Left hindlimb (tissue), 1 donor: ENCODE results near the gene CRABP2.
A peak's percentile ranks its signal among the peaks of the same experiment; 100 is the strongest.

Experiments
- DNase-seq: peaks from one replicate; pipeline ENCODE4 v3.0.0-alpha.2; 2018

Gene CRABP2

GRCh38 chr1:156707417-156708217 lies 2.2 kb upstream of the CRABP2 start:
- DNase-seq = peak; percentile 82

- peak; percentile 93 for DNase-seq
Observed at GRCh38 chr1:156706657-156707416, 1.5 kb upstream of the CRABP2 start.

GRCh38 chr1:156705918-156706656 lies 704 bp upstream of the CRABP2 start:
- peak; percentile 89 for DNase-seq

GRCh38 chr1:156704930-156705320 lies 458 bp downstream of the CRABP2 start:
- DNase-seq = no peak

- DNase-seq = no peak
Observed at GRCh38 chr1:156704166-156704711, 1.1 kb downstream of the CRABP2 start.

GRCh38 chr1:156703741-156704140 lies 1.6 kb downstream of the CRABP2 start:
- no peak for DNase-seq

GRCh38 chr1:156703336-156703735 lies 2.0 kb downstream of the CRABP2 start:
- DNase-seq = no peak

- DNase-seq = no peak
Observed at GRCh38 chr1:156700736-156701531, 4.4 kb downstream of the CRABP2 start.

GRCh38 chr1:156698995-156699394 lies 6.4 kb downstream of the CRABP2 start:
- no peak for DNase-seq

- DNase-seq = no peak
Observed at GRCh38 chr1:156697481-156697880, 7.9 kb downstream of the CRABP2 start.

- no peak for DNase-seq
Observed at GRCh38 chr1:156696755-156697154, 8.6 kb downstream of the CRABP2 start.

GRCh38 chr1:156694690-156694962 lies 10.8 kb downstream of the CRABP2 start:
- DNase-seq = no peak

- no peak for DNase-seq
Observed at GRCh38 chr1:156693848-156694689, 11.3 kb downstream of the CRABP2 start.

- DNase-seq = no peak
Observed at GRCh38 chr1:156692925-156693847, 12.2 kb downstream of the CRABP2 start.

GRCh38 chr1:156692441-156692924 lies 12.9 kb downstream of the CRABP2 start:
- no peak for DNase-seq

- DNase-seq = no peak
Observed at GRCh38 chr1:156691665-156692440, 13.5 kb downstream of the CRABP2 start.

- no peak for DNase-seq
Observed at GRCh38 chr1:156691191-156691590, 14.2 kb downstream of the CRABP2 start.

GRCh38 chr1:156690675-156691036 lies 14.7 kb downstream of the CRABP2 start:
- DNase-seq = no peak

GRCh38 chr1:156689953-156690674 lies 15.3 kb downstream of the CRABP2 start:
- peak; percentile 64 for DNase-seq
